GM12878 (cell line): ENCODE data around the gene PRSS56. TPM values are rescaled to one million over a fixed set of nuclear protein-coding genes. Genes with fewer than 3 reads are reported as not detected.

Experiments used
- ATAC-seq: fragments of 200-7000 bp; cut with Tn5 transposase; 3 replicates; pipeline ENCODE4 v1.9.1; 2020; ENCODE audit warnings: mild to moderate bottlenecking, moderate library complexity
- BruUV-seq: library from RNA; stranded (reverse); fragments of 400-500 nt; replicated peaks from 2 replicates; lab custom pipeline; 2021; lab: Mats Ljungman, UMichigan
- CTCF ChIA-PET: fragments of 300-600 bp; sonication (Branson Sonifier 250); formaldehyde crosslinking; extraction: SDS; loops from one replicate; lab custom pipeline; 2021; ENCODE audit warnings: inconsistent platforms; lab: Yijun Ruan, JAX
- POLR2A ChIA-PET: fragments of 350-600 bp; formaldehyde crosslinking; extraction: SDS; loops from one replicate; lab custom pipeline; 2021; ENCODE audit warnings: inconsistent platforms; lab: Charles Lee
- RAD21 ChIA-PET: fragments of 300-600 bp; sonication (Branson Sonifier 250); formaldehyde crosslinking; loops from one replicate; lab custom pipeline; 2023; ENCODE audit warnings: antibody characterized with exemption; ENCODE audit not compliant: unreplicated experiment; lab: Charles Lee
- SMC1A ChIA-PET: fragments of 300-600 bp; sonication (Branson Sonifier 250); formaldehyde crosslinking; loops from one replicate; lab custom pipeline; 2023; ENCODE audit not compliant: unreplicated experiment, uncharacterized antibody; lab: Charles Lee
- DNase-seq: peaks from one replicate; pipeline ENCODE4 v3.0.0-alpha.2; 2011; ENCODE audit warnings: low read depth, low spot score
- FAIRE-seq: peaks from 3 replicates; lab custom pipeline; 2011; peaks lifted over from hg19 to GRCh38; lab: Jason Lieb, UNC
- H2AFZ ChIP-seq: 2 replicates; pipeline ENCODE4 v1.6.0; 2011; ENCODE audit warnings: low read depth, low read length, control low read depth; ENCODE audit not compliant: control insufficient read depth
- H3K27ac ChIP-seq: 2 replicates; pipeline ENCODE4 v1.5.1; 2011; ENCODE audit warnings: control low read depth; ENCODE audit not compliant: control insufficient read depth, insufficient read depth
- H3K27me3 ChIP-seq, 2 experiments: replicated peaks in 1 of 2; 2 replicates each; pipeline versions ENCODE4 v1.6.0 to v1.6.1; 2011; ENCODE audit warnings: low read length in 1 of 2; ENCODE audit not compliant: control insufficient read depth in 2 of 2, insufficient read depth in 2 of 2
- H3K36me3 ChIP-seq, 2 experiments: 2 replicates each; pipeline ENCODE4 v1.5.1; 2011; ENCODE audit warnings: low read length in 1 of 2; ENCODE audit not compliant: control insufficient read depth in 2 of 2, insufficient read depth in 2 of 2
- H3K4me1 ChIP-seq: 2 replicates; pipeline ENCODE4 v1.6.1; 2011; ENCODE audit warnings: mild to moderate bottlenecking, low read length, moderate library complexity, mixed read lengths; ENCODE audit not compliant: control insufficient read depth, insufficient read depth
- H3K4me2 ChIP-seq: 2 replicates; pipeline ENCODE4 v1.6.0; 2011; ENCODE audit warnings: control low read depth; ENCODE audit not compliant: control insufficient read depth, insufficient read depth
- H3K4me3 ChIP-seq: fragments of 200-600 bp; sonication (generic); 2 replicates; pipeline ENCODE4 v1.5.1; 2016
- H3K79me2 ChIP-seq: 2 replicates; pipeline ENCODE4 v1.6.0; 2011; ENCODE audit warnings: low read length; ENCODE audit not compliant: control insufficient read depth, insufficient read depth
- H3K9ac ChIP-seq: 2 replicates; pipeline ENCODE4 v1.8.0; 2011; ENCODE audit warnings: low read length, control low read depth, mixed read lengths; ENCODE audit not compliant: control insufficient read depth, insufficient read depth
- H3K9me3 ChIP-seq: replicated peaks from 3 replicates; pipeline ENCODE4 v1.5.1; 2011; ENCODE audit warnings: mild to moderate bottlenecking, low read length; ENCODE audit not compliant: control insufficient read depth, insufficient read depth
- H4K20me1 ChIP-seq: 2 replicates; pipeline ENCODE4 v1.6.0; 2011; ENCODE audit not compliant: control insufficient read depth, insufficient read depth
- ASH2L ChIP-seq: fragments of 300-600, 200-600 bp; sonication (generic); IDR thresholded peaks from 2 replicates; pipeline ENCODE4 v1.6.1; 2017; ENCODE audit warnings: low read depth, mild to moderate bottlenecking, borderline replicate concordance
- ATF3 ChIP-seq: IDR thresholded peaks from 2 replicates; pipeline ENCODE4 v1.6.1; 2011; ENCODE audit warnings: low read depth, mild to moderate bottlenecking, low read length, moderate library complexity, borderline replicate concordance; ENCODE audit errors: extremely low read depth
- E4F1 ChIP-seq: fragments of 450-650 bp; IDR thresholded peaks from 2 replicates; pipeline ENCODE4 v1.6.1; 2018; ENCODE audit warnings: borderline replicate concordance, mild to moderate bottlenecking; ENCODE audit not compliant: partially characterized antibody
- HDAC6 ChIP-seq: fragments of 200-600 bp; sonication (generic); IDR thresholded peaks from one replicate; pipeline ENCODE4 v1.8.0; 2017; ENCODE audit warnings: antibody characterized with exemption; ENCODE audit not compliant: unreplicated experiment
- POLR2A ChIP-seq: IDR thresholded peaks from 2 replicates; pipeline ENCODE4 v1.6.1; 2011; ENCODE audit warnings: low read depth, mild to moderate bottlenecking, low read length
- POLR2AphosphoS5 ChIP-seq: IDR thresholded peaks from 2 replicates; pipeline ENCODE4 v1.6.1; 2011; ENCODE audit warnings: mild to moderate bottlenecking, low read length, inconsistent platforms
- POU2F2 ChIP-seq: IDR thresholded peaks from 3 replicates; pipeline ENCODE4 v1.6.1; 2011; ENCODE audit warnings: low read depth, mild to moderate bottlenecking, low read length, borderline replicate concordance
- RAD51 ChIP-seq: fragments of 450-650 bp; IDR thresholded peaks from 2 replicates; pipeline ENCODE4 v1.6.1; 2016; ENCODE audit warnings: moderate library complexity, mild to moderate bottlenecking, inconsistent platforms
- RFX5 ChIP-seq: IDR thresholded peaks from 2 replicates; pipeline ENCODE4 v1.6.1; 2011; ENCODE audit warnings: low read depth, low read length, improper control_type of control experiment
- SMARCA5 ChIP-seq: fragments of 450-650 bp; IDR thresholded peaks from 2 replicates; pipeline ENCODE4 v1.6.1; 2017; ENCODE audit warnings: mild to moderate bottlenecking
- SREBF1 ChIP-seq: IDR thresholded peaks from 2 replicates; pipeline ENCODE4 v1.6.1; 2012; ENCODE audit warnings: mild to moderate bottlenecking, low read length
- SUZ12 ChIP-seq: fragments of 200-600 bp; sonication (generic); IDR thresholded peaks from one replicate; pipeline ENCODE4 v1.6.1; 2018; ENCODE audit warnings: antibody characterized with exemption, mild to moderate bottlenecking; ENCODE audit not compliant: unreplicated experiment
- WGBS: methylation state at CpG from one replicate; pipeline ENCODE4 v1.1.6; 2016; ENCODE audit warnings: low lambda C conversion rate; ENCODE audit not compliant: insufficient replicate concordance, insufficient coverage; ENCODE audit errors: missing lambda C conversion rate; 5-methylcytosine and 5-hydroxymethylcytosine counted together
- in situ Hi-C: fragments of 300-500 bp; cut with MboI; formaldehyde crosslinking; loops from 9 replicates; pipeline ENCODE4 v1.14.3; 2018; ENCODE audit warnings: mixed read lengths
- intact Hi-C: fragments of 100-400 bp; cut with micrococcal nuclease; formaldehyde crosslinking; loops from one replicate; pipeline ENCODE4 v1.14.2; 2022; ENCODE audit not compliant: unreplicated experiment
- polyA plus RNA-seq, 11 experiments: library from polyadenylated mRNA; depleted of rRNA in 4 of 11; unstranded in 6 of 11; stranded (reverse) in 5 of 11; fragments of >200 nt; fragmentation: Nextera tagmentation in 4 of 11; fragmentation: Illumina TruSeq in 1 of 11; extraction: Ambion mirVana in 4 of 11; extraction: Trizol in 1 of 11; gene quantifications; 1 replicate in 1 of 11; 2 replicates in 10 of 11; pipeline versions ENCODE4 v1.2.1 to v1.2.3, GENCODE V29; 2011 to 2016; ENCODE audit warnings: inconsistent platforms in 2 of 11, missing spikeins in 2 of 11, low read depth in 1 of 11
- total RNA-seq, 4 experiments: library from RNA; depleted of rRNA in 3 of 4; stranded (reverse); fragments of >200 nt in 3 of 4; fragmentation: Illumina TruSeq in 1 of 4; extraction: Trizol in 1 of 4; gene quantifications; 2 replicates each; pipeline versions ENCODE4 v1.2.1 to v1.2.3, GENCODE V29; 2013 to 2021

The PRSS56 gene
- total and polyA plus RNA-seq, 10 of the 15 experiments (the other 5 are each of a cell fraction or from before 2014, with no cell fraction given) = not detected

GRCh38 chr2:232480201-232481190, 39.7 kb upstream of the PRSS56 start:
- ATAC-seq (no peak), FAIRE-seq (no peak), DNase-seq (no peak)
- in situ Hi-C loops (no loop called here), intact Hi-C loops (no loop called here)
- Histone ChIP-seq H3K4me1 (no peaks in the 10 kb centered on the region), H3K36me3 (no peaks in the 10 kb centered on the region), H3K9me3 (no peaks in the 10 kb centered on the region), H2AFZ (no peak overlapping the region), H3K4me3 (no peak overlapping the region), H3K27ac (no peak overlapping the region), H3K4me2 (no peak overlapping the region), H3K79me2 (no peaks in the 10 kb centered on the region), H4K20me1 (no peaks in the 10 kb centered on the region), H3K9ac (no peak overlapping the region), H3K27me3 (peaks cover 0 to 5% of the 10 kb centered on the region in 2 experiments; a peak in 3 of 4 replicates)
- WGBS = 37% methylated on average over 23 of the region's 26 CpGs
- no peak for TF ChIP-seq HDAC6
- TF ChIP-seq E4F1 = no peak
- no peak for TF ChIP-seq SUZ12
- TF ChIP-seq RAD51 = no peak
- TF ChIP-seq RFX5 = no peak
- TF ChIP-seq SMARCA5 = no peak
- TF ChIP-seq SREBF1 = no peak
- no peak for TF ChIP-seq POLR2A
- TF ChIP-seq POU2F2 = no peak
- no peak for TF ChIP-seq ASH2L
- TF ChIP-seq POLR2AphosphoS5 = no peak
- TF ChIP-seq ATF3 = no peak
- POLR2A ChIA-PET = no interaction called here
- CTCF ChIA-PET = no interaction called here
- BruUV-seq = no TSS peak
- SMC1A ChIA-PET = no interaction called here
- RAD21 ChIA-PET = no interaction called here
